Uterus (tissue), 2 donors: Measurements from ENCODE around the gene AKR1D1.

Experiments
- CTCF ChIP-seq, 4 experiments: fragments of 200-600 bp in 2 of 4; fragments of 450-650 bp in 2 of 4; sonication (generic) in 2 of 4; IDR thresholded peaks; one replicate each; pipeline ENCODE4 v1.5.1; 2016 to 2019; ENCODE audit warnings: antibody characterized with exemption in 4 of 4, mild to moderate bottlenecking in 2 of 4, moderate library complexity in 1 of 4
- POLR2A ChIP-seq, 2 donors: fragments of 450-650 bp; IDR thresholded peaks; one replicate each; pipeline ENCODE4 v1.6.1; 2016; ENCODE audit warnings: antibody characterized with exemption in 2 of 2, mild to moderate bottlenecking in 1 of 2, moderate library complexity in 1 of 2

GRCh38 chr7:138063400-138063799 lies 12.9 kb upstream of the AKR1D1 start:
- TF ChIP-seq POLR2A (IDR thresholded peaks at IDR 0.05): no peak
- no peak for TF ChIP-seq CTCF (IDR thresholded peaks at IDR 0.05)
